SK-N-SH (cell line): Measurements from ENCODE around the gene GAMT. TPM values are rescaled to one million over a fixed set of nuclear protein-coding genes. Genes with fewer than 3 reads are reported as not detected.

Experiments used
- CTCF ChIA-PET: fragments of 300-600, 350-600 bp; formaldehyde crosslinking; extraction: SDS; loops from one replicate; lab custom pipeline; 2021; lab: Yijun Ruan, JAX
- POLR2A ChIA-PET: fragments of 350-600 bp; sonication (Branson Sonifier 250); formaldehyde crosslinking; extraction: SDS; loops from one replicate; lab custom pipeline; 2020; ENCODE audit warnings: antibody characterized with exemption, inconsistent platforms; lab: Yijun Ruan, JAX
- DNase-seq: peaks from one replicate; pipeline ENCODE4 v3.0.0; 2012
- H2AFZ ChIP-seq: fragments of 200-600 bp; sonication (generic); 2 replicates; pipeline ENCODE4 v1.8.1; 2016; ENCODE audit warnings: antibody characterized with exemption, mild to moderate bottlenecking, low read depth
- H3F3A ChIP-seq: fragments of 200-600 bp; sonication (generic); replicated peaks from 2 replicates; pipeline ENCODE3; 2016; ENCODE audit warnings: antibody characterized with exemption, mild to moderate bottlenecking; ENCODE audit not compliant: insufficient read depth
- H3K27ac ChIP-seq, 2 experiments: fragments of 200-500 bp in 1 of 2; fragments of 200-600 bp in 1 of 2; sonication (Bioruptor generic) in 1 of 2; sonication (generic), shearing (Covaris generic) in 1 of 2; 2 replicates each; pipeline versions ENCODE4 v1.5.1 to v1.6.1; 2014 to 2016; ENCODE audit warnings: low read depth in 2 of 2, inconsistent platforms in 1 of 2, low read length in 1 of 2, mild to moderate bottlenecking in 1 of 2, mixed read lengths in 1 of 2
- H3K27me3 ChIP-seq: fragments of 200-600 bp; sonication (generic), shearing (Covaris generic); 2 replicates; pipeline ENCODE4 v1.6.1; 2016; ENCODE audit warnings: mixed run types; ENCODE audit not compliant: insufficient read depth
- H3K36me3 ChIP-seq, 2 experiments: fragments of 200-500 bp in 1 of 2; fragments of 200-600 bp in 1 of 2; sonication (Bioruptor generic) in 1 of 2; sonication (generic) in 1 of 2; replicated peaks in 1 of 2; 2 replicates each; pipeline versions ENCODE3 to v1.5.1; 2014 to 2016; ENCODE audit warnings: low read length in 1 of 2, mild to moderate bottlenecking in 1 of 2; ENCODE audit not compliant: insufficient read depth in 2 of 2, control insufficient read depth in 1 of 2
- H3K4me1 ChIP-seq, 2 experiments: fragments of 200-500 bp in 1 of 2; fragments of 200-600 bp in 1 of 2; sonication (Bioruptor generic) in 1 of 2; sonication (generic), shearing (Covaris generic) in 1 of 2; 2 replicates each; pipeline versions ENCODE4 v1.5.1 to v1.6.1; 2014 to 2016; ENCODE audit warnings: low read depth in 1 of 2, low read length in 1 of 2, mixed run types in 1 of 2; ENCODE audit not compliant: insufficient read depth in 2 of 2, control insufficient read depth in 1 of 2
- H3K4me2 ChIP-seq: fragments of 200-600 bp; sonication (generic), shearing (Covaris generic); 2 replicates; pipeline ENCODE4 v1.6.1; 2017; ENCODE audit warnings: mixed run types
- H3K4me3 ChIP-seq, 2 experiments: fragments of 200-500 bp in 1 of 2; fragments of 200-600 bp in 1 of 2; sonication (Bioruptor generic) in 1 of 2; sonication (generic), shearing (Covaris generic) in 1 of 2; 2 replicates each; pipeline versions ENCODE4 v1.5.1 to v1.8.1; 2014 to 2016; ENCODE audit warnings: low read depth in 2 of 2, inconsistent platforms in 1 of 2, low read length in 1 of 2, mild to moderate bottlenecking in 1 of 2, mixed read lengths in 1 of 2, moderate library complexity in 1 of 2
- H3K79me2 ChIP-seq: fragments of 200-600 bp; sonication (generic); 2 replicates; pipeline ENCODE4 v1.8.1; 2017; ENCODE audit warnings: mild to moderate bottlenecking; ENCODE audit not compliant: insufficient read depth
- H3K9ac ChIP-seq: fragments of 200-600 bp; sonication (generic); 2 replicates; pipeline ENCODE4 v1.6.1; 2017; ENCODE audit warnings: mixed run types
- H3K9me2 ChIP-seq: fragments of 200-600 bp; sonication (generic); 2 replicates; pipeline ENCODE4 v1.6.1; 2017; ENCODE audit warnings: mixed run types
- H3K9me3 ChIP-seq: fragments of 200-600 bp; sonication (generic); 2 replicates; pipeline ENCODE4 v1.6.1; 2017; ENCODE audit warnings: mixed run types, mild to moderate bottlenecking, moderate library complexity
- H4K20me1 ChIP-seq: fragments of 200-600 bp; sonication (generic); 2 replicates; pipeline ENCODE4 v1.6.1; 2017; ENCODE audit warnings: mild to moderate bottlenecking, mixed run types; ENCODE audit not compliant: insufficient read depth
- CHD2 ChIP-seq: fragments of 150-350 bp; IDR thresholded peaks from 2 replicates; pipeline ENCODE4 v1.6.1; 2018; ENCODE audit warnings: low read length; ENCODE audit not compliant: partially characterized antibody
- CTCF ChIP-seq: fragments of 200-600 bp; sonication (generic); IDR thresholded peaks from 2 replicates; pipeline ENCODE4 v1.6.1; 2017; ENCODE audit warnings: antibody characterized with exemption, mild to moderate bottlenecking, moderate library complexity
- ELF1 ChIP-seq: IDR thresholded peaks from 2 replicates; pipeline ENCODE4 v1.4.0; 2012
- FOSL2 ChIP-seq: IDR thresholded peaks from 2 replicates; pipeline ENCODE4 v1.4.0; 2012; ENCODE audit warnings: low read depth, mild to moderate bottlenecking, moderate library complexity, borderline replicate concordance
- FOXJ3 ChIP-seq: sonication (generic); formaldehyde crosslinking; IDR thresholded peaks from 2 replicates; pipeline ENCODE4 v1.5.1; 2020; ENCODE audit warnings: mild to moderate bottlenecking, missing genetic modification reagents
- GABPA ChIP-seq: IDR thresholded peaks from 2 replicates; pipeline ENCODE4 v1.4.0; 2012; ENCODE audit warnings: low read depth, mild to moderate bottlenecking
- IRF3 ChIP-seq: fragments of 150-350 bp; IDR thresholded peaks from 2 replicates; pipeline ENCODE4 v1.6.1; 2016; ENCODE audit warnings: mild to moderate bottlenecking, low read depth, low read length
- MAX ChIP-seq: IDR thresholded peaks from 2 replicates; pipeline ENCODE4 v1.4.0; 2012; ENCODE audit warnings: low read depth
- NFIC ChIP-seq: IDR thresholded peaks from 2 replicates; pipeline ENCODE4 v1.4.0; 2012; ENCODE audit warnings: borderline replicate concordance
- POLR2AphosphoS5 ChIP-seq: IDR thresholded peaks from 2 replicates; pipeline ENCODE4 v1.6.1; 2012; ENCODE audit warnings: low read depth, low read length
- RCOR1 ChIP-seq: fragments of 150-350 bp; IDR thresholded peaks from 2 replicates; pipeline ENCODE4 v1.6.1; 2017; ENCODE audit warnings: antibody characterized with exemption, low read length
- RFX5 ChIP-seq: IDR thresholded peaks from 2 replicates; pipeline ENCODE4 v1.6.1; 2012; ENCODE audit warnings: mild to moderate bottlenecking, improper control_type of control experiment, low read length
- SMC3 ChIP-seq: IDR thresholded peaks from 2 replicates; pipeline ENCODE4 v1.6.1; 2012; ENCODE audit warnings: low read depth, low read length, improper control_type of control experiment
- TAF1 ChIP-seq: IDR thresholded peaks from 2 replicates; pipeline ENCODE4 v1.6.1; 2012; ENCODE audit warnings: low read depth, mild to moderate bottlenecking, low read length, moderate library complexity, borderline replicate concordance
- TCF12 ChIP-seq: IDR thresholded peaks from 2 replicates; pipeline ENCODE4 v1.4.0; 2012
- USF1 ChIP-seq: IDR thresholded peaks from 2 replicates; pipeline ENCODE4 v1.4.0; 2012; ENCODE audit warnings: low read depth, borderline replicate concordance
- WGBS: methylation state at CpG from one replicate; pipeline ENCODE4 v1.1.6; 2017; ENCODE audit warnings: low lambda C conversion rate; 5-methylcytosine and 5-hydroxymethylcytosine counted together
- polyA plus RNA-seq, 3 experiments: library from polyadenylated mRNA; depleted of rRNA; stranded (reverse); fragments of >200 nt; gene quantifications; 2 replicates each; pipeline ENCODE4 v1.2.3, GENCODE V29; 2012

GAMT gene
- polyA plus RNA-seq, 1 of the 3 experiments (the other 2 are of a cell fraction): 85.3 TPM

GRCh38 chr19:1387684-1388636, 13.4 kb downstream of the GAMT start:
- no peak overlapping the region for H3K9ac ChIP-seq
- WGBS: 96% methylated on average over 33 of the region's 45 CpGs
- H3K4me1 ChIP-seq: peaks cover 0 to 7% of the 10 kb centered on the region in 2 experiments; a peak in 1 of 4 replicates
- ChIA-PET CTCF (interaction anchor here (1.1 to 1.9 kb wide), 2 partner anchors 10 to 108 kb away, joined by 3 to 5 read pairs; no protein-coding TSS in a partner anchor), POLR2A (no interaction called here)
- H3K79me2 ChIP-seq: peaks cover 17% of the 10 kb centered on the region
- H4K20me1 ChIP-seq: no peaks in the 10 kb centered on the region
- no peaks in the 10 kb centered on the region for H3K9me3 ChIP-seq
- no peak overlapping the region for H3K4me2 ChIP-seq
- H3K27me3 ChIP-seq: no peaks in the 10 kb centered on the region
- H2AFZ ChIP-seq: no peak overlapping the region
- H3K4me3 ChIP-seq: no peak overlapping the region
- no peak for TF ChIP-seq TAF1
- TF ChIP-seq USF1: no peak
- TF ChIP-seq NFIC: no peak
- no peak for TF ChIP-seq CHD2
- no peak for TF ChIP-seq MAX
- no peak for TF ChIP-seq FOXJ3 (CRISPR knock-in tag)
- TF ChIP-seq RCOR1: no peak
- TF ChIP-seq IRF3: no peak
- no peak for TF ChIP-seq FOSL2
- TF ChIP-seq GABPA: no peak
- no peak for TF ChIP-seq CTCF
- no peak for TF ChIP-seq SMC3
- TF ChIP-seq TCF12: no peak
- no peak for TF ChIP-seq POLR2AphosphoS5
- TF ChIP-seq ELF1: no peak
- TF ChIP-seq RFX5: no peak
- no peak overlapping the region for H3K27ac ChIP-seq
- DNase-seq: no peak
- H3K9me2 ChIP-seq: no peaks in the 10 kb centered on the region
- H3K36me3 ChIP-seq: peaks cover 0 to 11% of the 10 kb centered on the region in 2 experiments
- peaks cover 5% of the 10 kb centered on the region for H3F3A ChIP-seq
